Suprapubic skin (tissue), 3 donors: ENCODE measurements around the gene C1QL1.

ENCODE experiments used
- CTCF ChIP-seq, 2 donors: fragments of 200-600 bp in 1 of 2; fragments of 450-650 bp in 1 of 2; sonication (generic) in 1 of 2; IDR thresholded peaks; one replicate each; pipeline ENCODE4 v1.5.1; 2016 to 2019; ENCODE audit warnings: antibody characterized with exemption in 2 of 2, mild to moderate bottlenecking in 1 of 2, moderate library complexity in 1 of 2
- POLR2A ChIP-seq, 2 donors: fragments of 450-650 bp; IDR thresholded peaks; one replicate each; pipeline ENCODE4 v1.6.1; 2017; ENCODE audit warnings: antibody characterized with exemption in 2 of 2, mild to moderate bottlenecking in 2 of 2, moderate library complexity in 2 of 2

- no peak for TF ChIP-seq CTCF (IDR thresholded peaks at IDR 0.05)
- no peak for TF ChIP-seq POLR2A (IDR thresholded peaks at IDR 0.05)
Measured at GRCh38 chr17:44990994-44991393, 22.9 kb upstream of the C1QL1 start.
